Astrocyte (in vitro differentiated cells and primary cell): ENCODE measurements around the gene FGF2.

Source experiments
- CTCF ChIP-seq: IDR thresholded peaks from 2 replicates; pipeline ENCODE4 v1.5.1; 2011; ENCODE audit warnings: low read depth, mild to moderate bottlenecking, inconsistent platforms, low read length, moderate library complexity; ENCODE audit not compliant: insufficient read depth
- EZH2 ChIP-seq: IDR thresholded peaks from 2 replicates; pipeline ENCODE4 v1.6.1; 2012; ENCODE audit warnings: mild to moderate bottlenecking, low read length, inconsistent platforms; ENCODE audit not compliant: insufficient read depth

- TF ChIP-seq EZH2 (no peak), CTCF (no peak)
Observed at GRCh38 chr4:122861172-122861943, 34.7 kb downstream of the FGF2 start.
